Measurements from ENCODE around the gene UBFD1. TPM values are rescaled to one million over a fixed set of nuclear protein-coding genes. Genes with fewer than 3 reads are reported as not detected.
"Not testable (repeated sequence)": the region's sequence is repeated elsewhere in the genome, so short reads cannot be mapped to it uniquely, and the experiment has no call there.

The UBFD1 gene
- total and polyA plus RNA-seq, 11 donors = 17.9 to 116 (median 49.9) TPM

GRCh38 chr16:23509782-23510163 lies 47.8 kb upstream of the UBFD1 start:
- 0 to 1% (median 0%) methylated on average over 11 to 17 of the region's 17 CpGs for WGBS, 4 donors
- Histone ChIP-seq H3K4me1 (peaks cover 4 to 46% (median 18%) of the 10 kb centered on the region in 12 donors), H3K36me3 (peaks cover 0 to 6% (median 0%) of the 10 kb centered on the region in 9 donors), H3K9me3 (no peaks in the 10 kb centered on the region), H3K4me3 (peak overlapping the region; percentile 65 to 98 (median 78)), H3K27ac (peak overlapping the region; percentile 27 to 92 (median 85)), H3K27me3 (no peaks in the 10 kb centered on the region)
- DNase-seq = peak in 4 of 5 donors; percentile 32 to 45 (median 40)
- intact Hi-C loops (cut with DNase I) = loop anchor here in 5 of 10 donors (2.0 to 10.0 kb wide), 4 partner anchors 47 to 88 kb away; partner anchors contain the start of genes EARS2 (in 3 of the 5), UBFD1 (in 3 of the 5), COG7 (in 1 of the 5) and NDUFAB1 (in 1 of the 5)
- TF ChIP-seq CTCF (IDR thresholded peaks at IDR 0.05) (no peak), POLR2A (IDR thresholded peaks at IDR 0.05) (no peak)
- ATAC-seq = peak in 3 of 4 donors; percentile 25 to 59 (median 38)

GRCh38 chr16:23510164-23510914 lies 47.2 kb upstream of the UBFD1 start, which contains the start of gene GGA2:
Gene GGA2 (minus strand): TSS chr16:23510494. CDS start chr16:23510411, 83 bp downstream.
- Histone ChIP-seq H3K27ac (peak within 1 kb of the TSS; percentile 27 to 92 (median 85)), H3K4me1 (peaks cover 0 to 40% (median 12%) of the 10 kb centered on the region in 12 donors), H3K9me3 (no peaks in the 10 kb centered on the region), H3K27me3 (no peaks in the 10 kb centered on the region), H3K4me3 (peak within 1 kb of the TSS; percentile 65 to 98 (median 78)), H3K36me3 (peaks cover 0 to 11% (median 0%) of the 10 kb centered on the region in 9 donors)
- peak; percentile 89 to 95 (median 93) for ATAC-seq
- 1 to 9% (median 4%) methylated on average over 22 to 71 of the region's 71 CpGs for WGBS, 4 donors
- TF ChIP-seq CTCF (IDR thresholded peaks at IDR 0.05) (peak in 4 of 12 donors; percentile 9 to 31 (median 20)), POLR2A (IDR thresholded peaks at IDR 0.05) (peak; percentile 74 to 93)
- peak; percentile 86 to 92 (median 89) for DNase-seq
- intact Hi-C loops (cut with DNase I) = loop anchor here in 3 of 10 donors (5.0 to 10.0 kb wide), 2 partner anchors 47 to 56 kb away; partner anchors contain the start of genes EARS2 (in 2 of the 3), UBFD1 (in 2 of the 3) and COG7 (in 1 of the 3)

GRCh38 chr16:23510915-23511270 lies 46.6 kb upstream of the UBFD1 start:
- H3K27me3 ChIP-seq, ATAC-seq, DNase-seq, H3K9me3 ChIP-seq: not testable (repeated sequence)
- peak overlapping the region in 4 of 12 donors; percentile 86 to 92 (median 88) for H3K27ac ChIP-seq
- peaks cover 0 to 13% (median 0%) of the 10 kb centered on the region in 9 donors for H3K36me3 ChIP-seq
- peaks cover 0 to 35% (median 10%) of the 10 kb centered on the region in 12 donors for H3K4me1 ChIP-seq
- WGBS, 4 donors = 75 to 78% (median 76%) methylated on average over 10 of the region's 10 CpGs
- intact Hi-C loops (cut with DNase I) = loop anchor here in 3 of 10 donors (5.0 to 10.0 kb wide), 2 partner anchors 46 to 56 kb away; partner anchors contain the start of genes EARS2 (in 2 of the 3), UBFD1 (in 2 of the 3) and COG7 (in 1 of the 3)
- H3K4me3 ChIP-seq = peak overlapping the region in 11 of 12 donors; percentile 65 to 98 (median 79)

- peaks cover 0 to 33% (median 9%) of the 10 kb centered on the region in 12 donors for H3K4me1 ChIP-seq
- H3K36me3 ChIP-seq = peaks cover 0 to 13% (median 0%) of the 10 kb centered on the region in 9 donors
- ATAC-seq = no peak
- no peak for DNase-seq
- no peaks in the 10 kb centered on the region for H3K27me3 ChIP-seq
- intact Hi-C loops (cut with DNase I) = loop anchor here in 3 of 10 donors (5.0 to 10.0 kb wide), 2 partner anchors 46 to 57 kb away; partner anchors contain the start of genes EARS2 (in 2 of the 3), UBFD1 (in 2 of the 3) and COG7 (in 1 of the 3)
- no peaks in the 10 kb centered on the region for H3K9me3 ChIP-seq
- no peak overlapping the region for H3K4me3 ChIP-seq
- H3K27ac ChIP-seq = no peak overlapping the region
- TF ChIP-seq CTCF (IDR thresholded peaks at IDR 0.05) = no peak
- TF ChIP-seq POLR2A (IDR thresholded peaks at IDR 0.05) = no peak
- 84 to 89% (median 87%) methylated on average over 7 of the region's 7 CpGs for WGBS, 4 donors
These were observed 45.8 kb upstream of the UBFD1 start for GRCh38 chr16:23511731-23512130.
